Activated CD4-positive, alpha-beta T cell treated with anti-CD3 and anti-CD28 coated beads, Interleukin-2, amount 50 U/mL, for 4 hours (primary cell): ENCODE results near the gene HAP1.
"Not testable (repeated sequence)": the region's sequence is repeated elsewhere in the genome, so short reads cannot be mapped to it uniquely, and the experiment has no call there.

ENCODE experiments used
- DNase-seq, 2 experiments: peaks; one replicate each; pipeline ENCODE4 v3.0.0-alpha.2; 2020

The HAP1 gene

GRCh38 chr17:41688641-41689496 is 45.6 kb downstream of the HAP1 start, which contains the start of gene EIF1:
Gene EIF1, plus strand, starts transcription at chr17:41688885. Its CDS starts 154 bp downstream, at chr17:41689039.
- DNase-seq, result peak; percentile 100

DNA sequence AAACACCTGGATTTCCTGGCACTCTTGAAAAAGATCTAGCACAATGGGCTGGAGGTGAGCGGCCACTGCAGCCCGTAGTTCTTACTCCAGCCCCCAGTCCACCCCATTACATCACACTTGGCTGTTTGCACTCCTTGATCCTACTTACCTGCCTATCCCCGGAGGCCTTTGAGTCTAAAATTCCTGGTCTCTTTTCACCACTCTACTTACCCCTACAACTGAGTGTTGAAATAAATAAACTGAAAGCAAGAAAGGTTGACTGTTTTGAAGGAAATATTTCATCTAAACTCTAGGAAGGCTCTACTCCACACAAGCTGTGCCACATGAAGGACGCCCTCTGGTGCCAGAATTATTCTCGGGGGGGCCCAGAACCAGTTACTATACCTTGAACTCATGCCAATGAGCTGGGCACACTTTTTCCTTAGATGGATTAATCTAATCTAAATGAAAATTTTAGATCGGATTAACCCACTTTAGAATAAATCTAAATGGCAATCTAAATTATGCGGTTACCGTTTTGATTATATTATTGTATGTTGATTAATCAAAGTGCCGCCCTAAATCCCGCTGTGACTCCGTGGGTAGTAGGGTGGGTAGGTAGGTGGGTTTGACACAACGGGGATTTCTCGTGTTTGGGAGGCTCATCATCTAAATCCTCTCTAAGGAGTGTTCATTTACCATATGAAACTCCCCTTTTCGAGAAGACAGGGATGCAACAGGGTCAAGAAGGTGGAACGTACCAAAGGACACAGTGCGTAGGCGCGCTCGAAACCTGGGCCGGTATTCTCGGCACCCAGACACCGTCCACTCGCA is 46.4 kb downstream of the HAP1 start:
- DNase-seq, result peak; percentile 66

GRCh38 chr17:41686281-41686680 is 48.2 kb downstream of the HAP1 start:
- DNase-seq, result no peak

DNA sequence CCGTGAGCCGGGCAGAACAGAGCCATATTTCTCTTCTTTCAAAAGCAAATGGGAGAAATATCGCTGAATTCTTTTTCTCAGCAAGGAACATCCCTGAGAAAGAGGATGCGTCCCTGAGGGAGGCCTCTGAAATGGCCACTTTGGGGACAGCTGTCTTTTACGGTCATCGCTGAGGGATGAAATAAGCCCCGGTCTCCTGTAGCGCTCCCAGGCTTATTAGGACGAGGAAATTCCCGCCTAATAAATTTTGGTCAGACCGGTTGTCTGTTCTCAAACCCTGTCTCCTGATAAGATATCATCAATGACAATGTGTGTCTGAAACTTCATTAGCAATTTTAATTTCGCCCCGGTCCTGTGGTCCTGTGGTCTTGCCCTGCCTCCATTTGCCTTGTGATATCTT is 48.7 kb downstream of the HAP1 start:
- DNase-seq, result not testable (repeated sequence)

DNA sequence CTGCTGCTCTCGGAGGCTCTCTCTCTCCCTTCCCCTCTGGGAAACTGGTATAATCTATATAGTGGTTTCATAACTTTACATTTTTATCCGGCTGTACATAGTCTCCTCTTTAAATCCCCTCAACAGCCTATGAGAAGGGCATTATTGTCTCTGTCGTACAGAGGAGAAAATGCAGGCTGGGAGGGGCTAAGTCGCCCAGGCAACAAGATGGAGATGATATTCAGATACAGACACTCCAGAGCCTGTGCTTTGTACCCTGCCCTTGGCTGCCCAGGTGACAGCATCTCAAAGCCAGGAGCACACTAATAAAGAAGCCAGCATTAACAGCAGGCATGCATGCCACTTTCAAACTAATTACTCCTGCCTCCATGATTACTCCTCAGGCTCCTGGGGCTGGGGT is 50.4 kb downstream of the HAP1 start:
- no peak for DNase-seq

DNA sequence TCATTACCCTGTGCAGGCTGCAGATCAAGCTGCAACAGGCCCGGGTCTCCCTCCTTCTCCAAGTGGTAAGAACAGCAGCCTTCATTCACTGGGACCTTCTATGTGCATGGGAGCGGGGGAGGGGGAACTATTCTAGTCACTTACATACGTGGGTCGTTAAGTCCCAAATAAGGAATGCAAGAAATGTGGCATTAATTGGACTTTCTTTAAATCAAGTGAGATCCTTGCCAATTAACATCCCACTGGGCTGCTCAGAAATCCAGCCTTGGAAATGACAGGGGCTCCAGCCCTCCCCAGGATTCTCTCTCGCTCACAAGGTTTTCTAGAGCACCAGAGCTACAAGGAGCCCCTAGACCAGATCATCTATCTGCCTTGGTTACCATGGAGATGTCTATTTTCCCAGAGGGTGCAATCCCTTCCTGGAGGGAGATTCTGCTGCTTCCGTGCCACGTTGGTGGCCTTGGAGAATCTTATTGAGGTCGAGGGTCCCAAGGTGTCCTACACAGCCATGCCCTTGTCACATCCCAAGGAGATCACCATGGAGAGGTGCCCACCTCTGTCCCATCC is 50.9 kb downstream of the HAP1 start:
- DNase-seq, result no peak

GRCh38 chr17:41682631-41683030 is 51.8 kb downstream of the HAP1 start:
- no peak for DNase-seq

GRCh38 chr17:41681776-41682175 is 52.7 kb downstream of the HAP1 start:
- no peak for DNase-seq

- no peak for DNase-seq
Observed at GRCh38 chr17:41680426-41681040, 53.9 kb downstream of the HAP1 start.

- DNase-seq, result no peak
Observed at GRCh38 chr17:41679740-41680425, 54.6 kb downstream of the HAP1 start.

DNA sequence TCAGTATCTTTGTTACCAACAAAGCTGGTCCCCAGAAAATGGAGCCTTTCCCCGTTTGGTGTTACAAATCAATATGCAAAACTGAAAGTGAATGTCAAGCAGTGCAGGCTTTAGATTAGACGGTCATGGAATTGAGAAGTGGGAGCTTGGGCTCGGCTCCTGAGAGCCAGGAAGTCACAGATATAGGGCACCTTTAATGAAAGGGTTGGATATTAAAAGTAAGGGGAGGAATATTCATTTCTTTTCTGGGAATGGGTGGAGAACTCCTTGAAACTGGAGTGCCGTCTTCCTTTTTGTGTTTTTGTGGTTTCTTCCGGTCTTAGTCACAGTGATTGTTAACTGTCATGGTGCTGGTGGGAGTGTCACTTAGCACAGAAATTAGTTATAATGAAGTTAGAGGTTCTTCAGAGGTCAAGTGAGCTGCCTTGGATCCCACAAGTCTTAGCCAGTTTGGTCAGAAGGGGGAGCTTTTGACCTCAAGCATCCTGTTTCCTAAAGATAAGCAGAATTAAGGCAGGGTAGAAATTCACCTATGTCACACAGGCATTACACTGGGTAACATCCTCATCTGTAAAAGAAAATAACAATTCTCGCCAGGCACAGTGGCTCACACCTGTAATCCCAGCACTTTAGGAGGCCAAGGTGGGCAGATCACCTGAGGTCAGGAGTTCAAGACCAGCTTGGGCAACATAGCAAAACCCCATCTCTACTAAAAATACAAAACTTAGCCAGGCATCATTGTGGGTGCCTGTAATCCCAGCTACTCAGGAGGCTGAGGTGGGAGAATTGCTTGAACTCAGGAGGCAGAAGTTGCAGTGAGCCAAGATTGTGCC is 55.3 kb downstream of the HAP1 start:
- peak; percentile 44 to 46 for DNase-seq

DNA sequence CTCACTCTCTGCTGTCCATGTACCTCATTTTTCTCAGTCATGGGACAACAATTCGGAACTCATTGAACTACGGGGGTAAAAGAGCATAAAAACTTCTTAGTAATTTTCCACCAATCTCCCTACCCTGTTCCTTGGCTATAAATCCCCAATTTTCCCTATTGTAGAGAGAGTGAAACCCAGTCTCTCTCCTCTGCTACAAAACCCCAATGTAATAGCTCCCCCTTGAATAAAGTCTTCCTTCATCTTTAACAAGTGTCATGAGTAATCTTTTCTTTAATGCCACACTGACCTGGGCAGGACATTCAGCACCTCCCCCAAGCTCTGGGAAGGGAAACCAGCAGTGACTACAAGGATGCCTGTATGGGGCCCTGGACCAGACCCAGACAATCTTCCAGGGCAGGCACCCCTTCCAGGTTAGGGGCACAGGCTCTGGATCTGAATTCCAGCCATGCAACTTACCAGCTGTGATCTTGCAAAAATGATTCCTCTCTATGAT is 56.0 kb downstream of the HAP1 start:
- DNase-seq, result no peak

DNA sequence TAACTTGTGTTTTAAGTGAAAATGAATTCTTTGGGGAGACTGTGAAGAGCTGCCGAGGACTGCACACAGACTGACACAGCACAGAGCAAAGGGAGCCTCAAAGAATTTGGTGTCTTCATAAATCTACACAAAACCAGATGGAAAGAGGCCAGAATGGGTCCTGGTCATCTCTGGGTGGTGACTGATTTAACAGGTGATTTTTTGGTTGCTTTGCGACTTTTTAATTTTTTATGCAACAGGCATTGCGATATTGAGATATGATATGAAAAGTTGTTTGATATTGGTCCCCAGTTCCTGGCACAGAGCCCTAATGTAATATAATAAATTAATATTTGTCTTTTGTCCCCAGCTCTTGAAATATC is 58.4 kb downstream of the HAP1 start:
- no peak for DNase-seq

DNA sequence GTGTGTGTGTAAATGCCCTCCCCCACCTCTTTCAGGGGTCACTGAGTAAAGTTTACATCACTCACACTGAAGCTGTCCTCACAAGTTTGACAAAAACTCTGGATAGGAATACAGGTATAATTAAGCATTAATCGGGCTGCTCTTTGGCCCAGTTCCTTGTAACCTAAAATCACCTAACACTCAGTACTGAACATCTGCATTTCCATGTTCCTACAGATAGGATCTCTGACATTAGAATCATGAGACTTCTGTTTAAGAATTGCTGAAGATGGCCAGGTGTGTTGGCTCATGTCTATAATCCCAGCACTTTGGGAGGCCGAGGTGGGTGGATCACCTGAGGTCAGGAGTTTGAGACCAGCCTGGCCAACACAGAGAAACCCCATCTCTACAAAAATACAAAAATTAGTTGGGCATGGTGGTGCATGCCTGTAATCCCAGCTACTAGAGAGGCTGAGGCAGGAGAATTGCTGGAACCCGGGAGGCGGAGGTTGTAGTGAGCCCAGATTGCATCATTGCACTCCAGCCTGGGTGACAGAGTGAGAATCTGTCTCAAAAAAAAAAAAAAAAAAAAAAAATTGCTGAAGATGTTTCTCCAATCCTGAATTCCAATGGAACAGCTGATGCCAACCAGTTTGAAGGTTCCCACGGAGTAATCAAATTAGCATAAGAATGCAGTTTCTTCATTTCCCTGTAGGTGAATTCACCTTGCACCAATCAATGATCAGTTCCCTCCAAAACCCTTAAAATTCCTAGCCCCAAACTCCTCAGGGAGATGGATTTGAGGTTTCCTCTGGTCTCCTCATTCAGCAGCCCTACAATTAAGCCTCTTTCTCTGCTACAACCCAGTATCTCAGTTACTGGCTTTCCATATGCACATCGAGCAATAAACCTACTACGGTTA is 59.0 kb downstream of the HAP1 start:
- DNase-seq, result not testable (repeated sequence)
